ENCODE measurements around the gene SH3PXD2B.

- TF ChIP-seq CTCF (IDR thresholded peaks at IDR 0.05): no peak
- no peak for TF ChIP-seq POLR2A (IDR thresholded peaks at IDR 0.05)
These were observed 119.7 kb downstream of the SH3PXD2B start for GRCh38 chr5:172334641-172335040.
